ENCODE measurements around the gene KRT40. TPM values are rescaled to one million over a fixed set of nuclear protein-coding genes. Genes with fewer than 3 reads are reported as not detected.

KRT40 gene
- total RNA-seq, 1 experiment from 2014 or later, result not detected

DNA sequence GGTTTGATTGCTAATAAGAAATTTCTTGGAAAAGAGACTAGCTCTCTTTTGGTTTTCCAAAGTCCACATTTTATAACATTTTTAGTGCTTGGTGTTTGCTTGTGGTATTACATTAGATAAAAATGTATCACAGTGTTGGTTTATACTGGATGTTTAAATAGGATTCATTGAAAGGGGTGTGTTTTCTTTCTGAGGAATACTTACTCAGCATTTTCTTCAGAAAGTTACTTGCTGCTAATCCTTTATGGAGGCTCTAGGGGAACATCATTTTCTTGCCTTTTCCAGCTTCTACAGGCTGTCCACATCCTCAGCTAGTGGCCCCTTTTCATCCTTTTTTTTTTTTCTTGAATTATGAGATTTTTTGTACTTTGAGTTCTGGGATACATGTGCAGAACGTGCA, 16.5 kb downstream of the KRT40 start:
- no peak overlapping the region for H2AFZ ChIP-seq (ENCODE audit: low read depth, low read length, poor library complexity, severe bottlenecking)
- DNase-seq (ENCODE audit: low read depth, low spot score), result no peak
- no peaks in the 10 kb centered on the region for H3K27me3 ChIP-seq (ENCODE audit: insufficient read depth, low read length)
- RAD21 ChIA-PET (ENCODE audit: low non-redundant PET in 1 of 2, low total read pairs in 2 of 2, uncharacterized antibody in 2 of 2, unreplicated experiment in 2 of 2), result no interaction called here
- no peak overlapping the region for H3K4me2 ChIP-seq (ENCODE audit: low read length)
- no peak overlapping the region for H3K4me3 ChIP-seq (replicated peaks in 1 of 2; ENCODE audit: low read depth in 1 of 2, low read length in 2 of 2)
- ATAC-seq, result no peak
- no peak for TF ChIP-seq ZNF274 (IDR thresholded peaks at IDR 0.05; ENCODE audit: low read depth, low read length)
- no peak for TF ChIP-seq ELF1 (IDR thresholded peaks at IDR 0.05; ENCODE audit: borderline replicate concordance, low read depth)
- no peak for TF ChIP-seq POLR2A (IDR thresholded peaks at IDR 0.05; ENCODE audit: borderline replicate concordance, extremely low read depth, insufficient read depth, insufficient read length)
- TF ChIP-seq POLR2AphosphoS5 (IDR thresholded peaks at IDR 0.05; ENCODE audit: low read depth, low read length), result no peak
- TF ChIP-seq SRF (IDR thresholded peaks at IDR 0.05; ENCODE audit: low read depth), result no peak
- TF ChIP-seq FOSL1 (IDR thresholded peaks at IDR 0.05; ENCODE audit: low read depth), result no peak
- no peak for TF ChIP-seq CEBPB (IDR thresholded peaks at IDR 0.05; ENCODE audit: low read depth)
- TF ChIP-seq YY1 (IDR thresholded peaks at IDR 0.05; ENCODE audit: extremely low read depth, insufficient replicate concordance, low read depth, low read length), result no peak
- no peak for TF ChIP-seq SP1 (IDR thresholded peaks at IDR 0.05; ENCODE audit: low read depth)
- no peak for TF ChIP-seq ZFX (IDR thresholded peaks at IDR 0.05)
- TF ChIP-seq JUND (IDR thresholded peaks at IDR 0.05), result no peak
- TF ChIP-seq CBX3 (IDR thresholded peaks at IDR 0.05; ENCODE audit: low read depth), result no peak
- CTCF ChIA-PET, result no interaction called here
- no peaks in the 10 kb centered on the region for H3K79me2 ChIP-seq (ENCODE audit: insufficient read depth, low read length)
- H3K9me2 ChIP-seq (ENCODE audit: insufficient read depth), result no peaks in the 10 kb centered on the region
- BruUV-seq (replicated peaks), result no TSS peak
- no peaks in the 10 kb centered on the region for H4K20me1 ChIP-seq (ENCODE audit: insufficient read depth)
- intact Hi-C loops (cut with micrococcal nuclease), result no loop called here
- peaks cover 0 to 6% of the 10 kb centered on the region in 2 experiments; a peak in 2 of 4 replicates for H3K4me1 ChIP-seq (ENCODE audit: control insufficient read depth in 1 of 2, insufficient read depth in 2 of 2, low read length in 2 of 2)
- POLR2A ChIA-PET, result no interaction called here
- H3K9me3 ChIP-seq (ENCODE audit: control insufficient read depth in 1 of 2, insufficient read depth in 1 of 2, low read depth in 1 of 2, low read length in 2 of 2), result peaks cover 0 to 15% of the 10 kb centered on the region in 2 experiments; a peak in 1 of 4 replicates
- H3K9ac ChIP-seq (ENCODE audit: low read length), result no peak overlapping the region
- H3K36me3 ChIP-seq (ENCODE audit: control insufficient read depth in 1 of 2, insufficient read depth in 2 of 2, low read length in 2 of 2), result peaks cover 0 to 17% of the 10 kb centered on the region in 2 experiments; a peak in 2 of 4 replicates
- no peak overlapping the region for H3K27ac ChIP-seq (ENCODE audit: low read depth, low read length)

DNA sequence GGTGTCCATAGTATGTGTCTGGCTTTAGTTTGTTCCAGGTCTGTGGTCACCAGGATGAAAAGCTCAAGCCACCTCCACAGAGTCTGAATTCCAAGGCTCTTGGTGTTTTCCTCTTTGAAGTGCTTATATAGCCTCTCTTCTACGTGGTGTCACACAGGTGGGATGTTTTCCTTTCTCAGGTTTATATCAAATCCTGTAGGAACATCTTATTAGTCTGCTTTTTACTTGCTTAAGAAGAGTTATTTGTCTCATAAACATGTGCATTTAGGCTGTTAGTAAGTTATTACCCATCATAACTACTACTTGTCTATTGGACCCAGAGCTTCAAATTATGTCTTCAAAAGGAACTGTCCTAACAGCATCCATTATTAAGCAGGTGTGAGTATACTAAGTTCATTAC, 17.3 kb downstream of the KRT40 start, which contains the start of gene KRT39:
TSS of gene KRT39 (minus strand) at position 101 of the 400 bp plus-strand sequence. CDS start at position 9, 92 bp downstream.
- no peak for ATAC-seq

More for the DNA sequence above, 17.3 kb downstream of the KRT40 start, which contains the start of gene KRT39:
- H3K9me2 ChIP-seq (ENCODE audit: insufficient read depth), result no peaks in the 10 kb centered on the region
- DNase-seq (ENCODE audit: low read depth, low spot score), result no peak
- TF ChIP-seq SRF (IDR thresholded peaks at IDR 0.05; ENCODE audit: low read depth), result no peak
- H3K4me1 ChIP-seq (ENCODE audit: control insufficient read depth in 1 of 2, insufficient read depth in 2 of 2, low read length in 2 of 2), result peaks cover 0 to 4% of the 10 kb centered on the region in 2 experiments; a peak in 2 of 4 replicates
- ChIA-PET POLR2A (no interaction called here), RAD21 (ENCODE audit: low non-redundant PET in 1 of 2, low total read pairs in 2 of 2, uncharacterized antibody in 2 of 2, unreplicated experiment in 2 of 2) (no interaction called here), CTCF (no interaction called here)
- no peak within 1 kb of the TSS for H2AFZ ChIP-seq (ENCODE audit: low read depth, low read length, poor library complexity, severe bottlenecking)
- BruUV-seq (replicated peaks), result no TSS peak
- H3K36me3 ChIP-seq (ENCODE audit: control insufficient read depth in 1 of 2, insufficient read depth in 2 of 2, low read length in 2 of 2), result peaks cover 0 to 24% of the 10 kb centered on the region in 2 experiments; a peak in 2 of 4 replicates
- peaks cover 0 to 23% of the 10 kb centered on the region in 2 experiments; a peak in 1 of 4 replicates for H3K9me3 ChIP-seq (ENCODE audit: control insufficient read depth in 1 of 2, insufficient read depth in 1 of 2, low read depth in 1 of 2, low read length in 2 of 2)
- H4K20me1 ChIP-seq (ENCODE audit: insufficient read depth), result no peaks in the 10 kb centered on the region
- H3K27ac ChIP-seq (ENCODE audit: low read depth, low read length), result no peak within 1 kb of the TSS
- H3K4me3 ChIP-seq (replicated peaks in 1 of 2; ENCODE audit: low read depth in 1 of 2, low read length in 2 of 2), result no peak within 1 kb of the TSS
- H3K4me2 ChIP-seq (ENCODE audit: low read length), result no peak within 1 kb of the TSS
- no peaks in the 10 kb centered on the region for H3K79me2 ChIP-seq (ENCODE audit: insufficient read depth, low read length)
- H3K9ac ChIP-seq (ENCODE audit: low read length), result no peak within 1 kb of the TSS
- no peaks in the 10 kb centered on the region for H3K27me3 ChIP-seq (ENCODE audit: insufficient read depth, low read length)
- intact Hi-C loops (cut with micrococcal nuclease), result no loop called here

All from HCT116 (cell line).